SJSA1 (cell line): ENCODE data around the gene UBAC1. TPM values are rescaled to one million over a fixed set of nuclear protein-coding genes. Genes with fewer than 3 reads are reported as not detected.

Experiments
- DNase-seq, 2 experiments: peaks; one replicate each; pipeline ENCODE4 v3.0.0-alpha.2; 2015 to 2020; ENCODE audit warnings: low spot score in 2 of 2, low read depth in 1 of 2
- H3K27ac ChIP-seq: fragments of 250-450 bp; sonication (Bioruptor Pico); 2 replicates; pipeline ENCODE4 v1.5.1; 2020; ENCODE audit warnings: mild to moderate bottlenecking, moderate library complexity
- H3K27me3 ChIP-seq: fragments of 250-450 bp; sonication (Bioruptor Pico); replicated peaks from 2 replicates; pipeline ENCODE4 v1.5.1; 2020; ENCODE audit warnings: mild to moderate bottlenecking, moderate library complexity
- H3K36me3 ChIP-seq: fragments of 250-450 bp; sonication (Bioruptor Pico); 2 replicates; pipeline ENCODE4 v1.5.1; 2020; ENCODE audit warnings: mild to moderate bottlenecking
- H3K4me1 ChIP-seq: fragments of 250-450 bp; sonication (Bioruptor Pico); replicated peaks from 2 replicates; pipeline ENCODE4 v1.6.1; 2021; ENCODE audit warnings: mild to moderate bottlenecking
- H3K4me3 ChIP-seq: fragments of 250-450 bp; sonication (Bioruptor Pico); 2 replicates; pipeline ENCODE4 v1.5.1; 2020; ENCODE audit warnings: mild to moderate bottlenecking
- H3K9me3 ChIP-seq: fragments of 250-450 bp; sonication (Bioruptor Pico); replicated peaks from 2 replicates; pipeline ENCODE4 v1.5.1; 2020; ENCODE audit warnings: mild to moderate bottlenecking
- total RNA-seq: library from RNA; depleted of rRNA; stranded (reverse); fragments of >200 nt; shearing (Covaris generic); gene quantifications from 2 replicates; pipeline ENCODE4 v1.2.3, GENCODE V29; 2014; rRNA removed

UBAC1 gene
- total RNA-seq, 1 experiment from 2014 or later = 51.6 TPM

GRCh38 chr9:135888126-135888765, 72.9 kb downstream of the UBAC1 start:
- Histone ChIP-seq H3K27me3 (no peaks in the 10 kb centered on the region), H3K36me3 (no peaks in the 10 kb centered on the region), H3K4me1 (peaks cover 13% of the 10 kb centered on the region), H3K27ac (no peak overlapping the region), H3K9me3 (no peaks in the 10 kb centered on the region), H3K4me3 (no peak overlapping the region)
- no peak for DNase-seq

- DNase-seq = no peak
- no peak overlapping the region for H3K27ac ChIP-seq
- H3K27me3 ChIP-seq = no peaks in the 10 kb centered on the region
- no peaks in the 10 kb centered on the region for H3K36me3 ChIP-seq
- peaks cover 13% of the 10 kb centered on the region for H3K4me1 ChIP-seq
- H3K4me3 ChIP-seq = no peak overlapping the region
- H3K9me3 ChIP-seq = no peaks in the 10 kb centered on the region
Measured at GRCh38 chr9:135887585-135888050, 73.6 kb downstream of the UBAC1 start.

GRCh38 chr9:135887021-135887507, 74.1 kb downstream of the UBAC1 start:
- Histone ChIP-seq H3K4me3 (no peak overlapping the region), H3K4me1 (peaks cover 13% of the 10 kb centered on the region), H3K9me3 (no peaks in the 10 kb centered on the region), H3K36me3 (no peaks in the 10 kb centered on the region), H3K27ac (no peak overlapping the region), H3K27me3 (no peaks in the 10 kb centered on the region)
- DNase-seq = no peak

- H3K27me3 ChIP-seq = no peaks in the 10 kb centered on the region
- no peaks in the 10 kb centered on the region for H3K9me3 ChIP-seq
- H3K4me3 ChIP-seq = no peak overlapping the region
- DNase-seq = no peak
- peaks cover 13% of the 10 kb centered on the region for H3K4me1 ChIP-seq
- peaks cover 6% of the 10 kb centered on the region; the same call in 1 of the 2 replicates for H3K36me3 ChIP-seq
- no peak overlapping the region for H3K27ac ChIP-seq
Measured at GRCh38 chr9:135886147-135886981, 74.8 kb downstream of the UBAC1 start.

DNA sequence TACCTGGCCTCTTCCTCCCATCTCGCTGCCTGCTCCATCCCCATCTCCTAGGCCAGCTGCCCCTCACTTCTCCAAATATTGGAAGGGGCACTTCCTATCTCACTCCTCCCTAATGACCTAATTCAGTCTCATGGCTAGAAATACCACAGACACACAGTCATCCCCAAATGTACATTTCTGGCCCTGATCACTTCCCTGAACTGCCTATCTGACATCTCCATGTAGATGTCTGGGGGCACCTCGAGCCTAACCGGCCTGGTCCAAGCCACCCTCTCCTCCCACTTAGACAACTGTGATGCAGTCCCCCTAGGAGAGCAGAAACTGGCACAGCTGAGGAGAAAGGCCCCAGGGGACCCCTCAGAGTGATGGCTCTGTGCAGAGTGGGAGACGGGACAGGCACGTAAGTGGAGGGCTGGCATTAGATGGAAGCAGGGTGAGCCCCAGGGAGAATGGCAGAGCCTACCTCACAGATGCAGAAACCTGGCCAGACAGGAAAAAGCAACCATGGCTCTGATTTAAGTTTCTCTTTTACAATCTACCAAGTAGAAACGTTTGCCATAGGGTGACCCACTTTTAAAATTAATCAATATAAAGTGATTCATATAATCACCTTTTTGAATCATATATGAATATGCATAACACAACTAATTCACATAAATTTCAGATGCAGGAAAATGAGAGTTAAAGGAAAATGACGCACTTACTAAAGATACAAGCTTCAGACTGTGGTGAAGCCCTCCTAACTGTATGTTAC, 75.9 kb downstream of the UBAC1 start:
- H3K4me3 ChIP-seq = no peak overlapping the region
- no peaks in the 10 kb centered on the region for H3K27me3 ChIP-seq
- no peaks in the 10 kb centered on the region for H3K9me3 ChIP-seq
- peaks cover 13% of the 10 kb centered on the region for H3K4me1 ChIP-seq
- peaks cover 7% of the 10 kb centered on the region; the same call in 1 of the 2 replicates for H3K36me3 ChIP-seq
- DNase-seq = no peak
- H3K27ac ChIP-seq = no peak overlapping the region

- Histone ChIP-seq H3K4me3 (no peak overlapping the region), H3K4me1 (peaks cover 13% of the 10 kb centered on the region), H3K36me3 (peaks cover 7% of the 10 kb centered on the region; the same call in 1 of the 2 replicates), H3K9me3 (no peaks in the 10 kb centered on the region), H3K27ac (no peak overlapping the region), H3K27me3 (no peaks in the 10 kb centered on the region)
- peak in 1 of 2 experiments; percentile 19 for DNase-seq
Measured at GRCh38 chr9:135884328-135885035, 76.7 kb downstream of the UBAC1 start.

DNA sequence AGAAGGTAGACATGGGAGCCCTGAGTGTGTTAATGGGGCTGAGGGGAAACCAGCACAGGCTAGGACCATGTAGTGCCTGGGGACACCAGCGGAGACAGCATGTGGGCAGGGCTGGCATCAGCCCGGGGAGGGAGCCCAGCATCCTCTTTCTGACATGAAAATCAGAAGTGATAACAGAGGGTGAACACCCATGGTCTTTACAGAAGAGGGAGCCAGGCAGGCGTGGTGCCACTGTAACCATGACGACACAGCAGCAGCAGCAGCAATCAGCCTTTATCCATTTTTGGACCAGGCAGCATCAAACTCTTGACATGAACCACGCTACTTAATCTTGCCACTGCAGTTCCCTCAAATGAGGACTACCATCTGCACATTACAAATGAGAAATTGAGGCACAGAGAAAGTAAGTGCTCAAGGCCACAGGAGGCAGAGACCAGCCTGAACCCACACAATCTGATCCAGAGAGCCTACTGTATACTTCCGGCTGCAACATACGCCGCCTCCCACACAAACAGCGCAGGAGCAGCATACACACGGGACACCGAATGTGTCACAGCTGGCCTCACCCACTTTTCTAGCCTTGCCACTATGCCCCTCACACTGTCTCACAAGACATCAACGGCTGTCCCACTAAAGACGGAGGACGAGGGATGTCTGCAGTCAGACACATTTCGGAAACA, 77.6 kb downstream of the UBAC1 start:
- no peak overlapping the region for H3K27ac ChIP-seq
- H3K36me3 ChIP-seq = peaks cover 7% of the 10 kb centered on the region; the same call in 1 of the 2 replicates
- H3K27me3 ChIP-seq = no peaks in the 10 kb centered on the region
- DNase-seq = no peak
- no peak overlapping the region for H3K4me3 ChIP-seq
- H3K9me3 ChIP-seq = no peaks in the 10 kb centered on the region
- peaks cover 13% of the 10 kb centered on the region for H3K4me1 ChIP-seq

Other genes with a start within 250 kb of the UBAC1 start
- gene CAMSAP1, start 53.8 kb downstream of the UBAC1 start, total RNA-seq = 16.6 and 17.4 TPM in 2 replicates
- gene NACC2, start 133.9 kb upstream of the UBAC1 start, total RNA-seq = 18.9 and 20.2 TPM in 2 replicates
- 25.8 and 27.8 TPM in 2 replicates for gene TMEM250, start 157.5 kb upstream of the UBAC1 start, total RNA-seq
- not detected in 2 replicates for gene LHX3, start 243.8 kb upstream of the UBAC1 start, total RNA-seq